HepG2 (cell line): ENCODE measurements around the gene TOB2. TPM values are rescaled to one million over a fixed set of nuclear protein-coding genes. Genes with fewer than 3 reads are reported as not detected.

ENCODE experiments used
- ARNTL ChIP-seq: sonication (generic); formaldehyde crosslinking; IDR thresholded peaks from 2 replicates; pipeline ENCODE4 v1.4.0; 2020; ENCODE audit warnings: mild to moderate bottlenecking, missing genetic modification reagents
- ELF1 ChIP-seq: sonication (generic); formaldehyde crosslinking; IDR thresholded peaks from 2 replicates; pipeline ENCODE4 v1.4.0; 2020; ENCODE audit warnings: missing genetic modification reagents
- FIP1L1 ChIP-seq: fragments of 200-400 bp; formaldehyde crosslinking; IDR thresholded peaks from 2 replicates; pipeline ENCODE4 v1.6.1; 2018; ENCODE audit warnings: low read depth, mild to moderate bottlenecking, low read length, moderate library complexity, borderline replicate concordance; ENCODE audit not compliant: insufficient read depth
- IRF2 ChIP-seq: IDR thresholded peaks from 2 replicates; pipeline ENCODE4 v1.6.1; 2018; ENCODE audit warnings: missing genetic modification reagents, missing compliant biosample characterization
- KDM5B ChIP-seq: sonication (generic); formaldehyde crosslinking; IDR thresholded peaks from 2 replicates; pipeline ENCODE4 v1.4.0; 2020; ENCODE audit warnings: missing genetic modification reagents, mild to moderate bottlenecking, borderline replicate concordance
- KDM6A ChIP-seq: IDR thresholded peaks from 2 replicates; pipeline ENCODE4 v1.6.1; 2016; ENCODE audit warnings: low read depth
- KLF13 ChIP-seq: sonication (generic); formaldehyde crosslinking; IDR thresholded peaks from 2 replicates; pipeline ENCODE4 v1.4.0; 2020; ENCODE audit warnings: mild to moderate bottlenecking, missing genetic modification reagents
- KLF6 ChIP-seq: IDR thresholded peaks from 2 replicates; pipeline ENCODE4 v1.8.0; 2016; ENCODE audit warnings: missing biosample characterization, missing genetic modification reagents
- MLLT10 ChIP-seq: sonication (generic); formaldehyde crosslinking; IDR thresholded peaks from 2 replicates; pipeline ENCODE4 v1.4.0; 2020; ENCODE audit warnings: missing genetic modification reagents
- RBFOX2 ChIP-seq: fragments of 200-400 bp; formaldehyde crosslinking; IDR thresholded peaks from 2 replicates; pipeline ENCODE4 v1.6.1; 2017; ENCODE audit warnings: low read depth, mild to moderate bottlenecking, low read length
- SIX1 ChIP-seq: sonication (generic); formaldehyde crosslinking; IDR thresholded peaks from 2 replicates; pipeline ENCODE4 v1.4.0; 2020; ENCODE audit warnings: missing genetic modification reagents, borderline replicate concordance
- SOX6 ChIP-seq, 2 experiments: fragments of 450-650 bp in 1 of 2; sonication (generic) in 1 of 2; formaldehyde crosslinking in 1 of 2; IDR thresholded peaks; 2 replicates each; pipeline versions ENCODE4 v1.4.0 to v1.6.1; 2017 to 2020; ENCODE audit warnings: antibody characterized with exemption in 1 of 2, mild to moderate bottlenecking in 1 of 2, missing genetic modification reagents in 1 of 2
- SP1 ChIP-seq, 2 experiments: fragments of 450-650 bp in 1 of 2; sonication (generic) in 1 of 2; formaldehyde crosslinking in 1 of 2; IDR thresholded peaks; 2 replicates each; pipeline versions ENCODE4 v1.4.0 to v1.6.1; 2016 to 2020; ENCODE audit warnings: missing genetic modification reagents in 1 of 2
- ZEB1 ChIP-seq: IDR thresholded peaks from 2 replicates; pipeline ENCODE4 v1.6.1; 2012; ENCODE audit warnings: mild to moderate bottlenecking, low read depth, inconsistent platforms; ENCODE audit not compliant: insufficient replicate concordance
- ZFP37 ChIP-seq: sonication (generic); formaldehyde crosslinking; IDR thresholded peaks from 2 replicates; pipeline ENCODE4 v1.4.0; 2020; ENCODE audit warnings: missing genetic modification reagents, borderline replicate concordance
- ZFP90 ChIP-seq: sonication (generic); formaldehyde crosslinking; IDR thresholded peaks from 2 replicates; pipeline ENCODE4 v1.8.0; 2022; ENCODE audit warnings: missing genetic modification reagents, mild to moderate bottlenecking, inconsistent platforms, borderline replicate concordance
- ZKSCAN8 ChIP-seq: IDR thresholded peaks from 2 replicates; pipeline ENCODE4 v1.6.1; 2016; ENCODE audit warnings: borderline replicate concordance, missing genetic modification reagents, missing compliant biosample characterization
- ZNF350 ChIP-seq: sonication (generic); formaldehyde crosslinking; IDR thresholded peaks from 2 replicates; pipeline ENCODE4 v1.4.0; 2020; ENCODE audit warnings: mild to moderate bottlenecking, low read depth, missing genetic modification reagents, borderline replicate concordance
- ZNF709 ChIP-seq: sonication (generic); formaldehyde crosslinking; IDR thresholded peaks from 2 replicates; pipeline ENCODE4 v1.5.0; 2020; ENCODE audit warnings: mild to moderate bottlenecking, missing genetic modification reagents
- ZNF713 ChIP-seq: sonication (generic); formaldehyde crosslinking; IDR thresholded peaks from 2 replicates; pipeline ENCODE4 v1.4.0; 2020; ENCODE audit warnings: mild to moderate bottlenecking, missing genetic modification reagents
- polyA plus RNA-seq, 8 experiments: library from polyadenylated mRNA; depleted of rRNA in 3 of 8; stranded (reverse) in 7 of 8; unstranded in 1 of 8; fragments of >200 nt; fragmentation: Illumina TruSeq in 4 of 8; extraction: Trizol in 4 of 8; gene quantifications; 2 replicates each; pipeline versions ENCODE4 v1.2.1 to v1.2.3, GENCODE V29; 2011 to 2016; ENCODE audit warnings: low read depth in 4 of 8, missing spikeins in 1 of 8, mixed read lengths in 1 of 8; ENCODE audit not compliant: insufficient read depth in 1 of 8
- total RNA-seq, 5 experiments: library from RNA; depleted of rRNA; stranded (reverse); fragments of >200 nt; fragmentation: Illumina TruSeq; extraction: Trizol; gene quantifications; 2 replicates each; pipeline ENCODE4 v1.2.3, GENCODE V29; 2016; ENCODE audit warnings: low read depth in 1 of 5
- TF ChIP-seq, protein P1 (sequence below): IDR thresholded peaks from 2 replicates; pipeline ENCODE4 v1.6.1; 2018; ENCODE audit warnings: missing genetic modification reagents
- TF ChIP-seq, protein P2 (sequence below): sonication (generic); formaldehyde crosslinking; IDR thresholded peaks from 2 replicates; pipeline ENCODE4 v1.4.0; 2020; ENCODE audit warnings: mild to moderate bottlenecking, missing genetic modification reagents
- TF ChIP-seq, protein P3 (sequence below): sonication (generic); formaldehyde crosslinking; IDR thresholded peaks from 2 replicates; pipeline ENCODE4 v1.4.0; 2020; ENCODE audit warnings: missing genetic modification reagents, borderline replicate concordance
- TF ChIP-seq, protein P4 (sequence below): sonication (generic); formaldehyde crosslinking; IDR thresholded peaks from 2 replicates; pipeline ENCODE4 v1.8.0; 2023; ENCODE audit warnings: mild to moderate bottlenecking, missing genetic modification reagents

TOB2 gene
- total and polyA plus RNA-seq, 2 of the 13 experiments (the other 11 are each of a cell fraction or from before 2014, with no cell fraction given): 12.2 to 13.7 TPM

DNA sequence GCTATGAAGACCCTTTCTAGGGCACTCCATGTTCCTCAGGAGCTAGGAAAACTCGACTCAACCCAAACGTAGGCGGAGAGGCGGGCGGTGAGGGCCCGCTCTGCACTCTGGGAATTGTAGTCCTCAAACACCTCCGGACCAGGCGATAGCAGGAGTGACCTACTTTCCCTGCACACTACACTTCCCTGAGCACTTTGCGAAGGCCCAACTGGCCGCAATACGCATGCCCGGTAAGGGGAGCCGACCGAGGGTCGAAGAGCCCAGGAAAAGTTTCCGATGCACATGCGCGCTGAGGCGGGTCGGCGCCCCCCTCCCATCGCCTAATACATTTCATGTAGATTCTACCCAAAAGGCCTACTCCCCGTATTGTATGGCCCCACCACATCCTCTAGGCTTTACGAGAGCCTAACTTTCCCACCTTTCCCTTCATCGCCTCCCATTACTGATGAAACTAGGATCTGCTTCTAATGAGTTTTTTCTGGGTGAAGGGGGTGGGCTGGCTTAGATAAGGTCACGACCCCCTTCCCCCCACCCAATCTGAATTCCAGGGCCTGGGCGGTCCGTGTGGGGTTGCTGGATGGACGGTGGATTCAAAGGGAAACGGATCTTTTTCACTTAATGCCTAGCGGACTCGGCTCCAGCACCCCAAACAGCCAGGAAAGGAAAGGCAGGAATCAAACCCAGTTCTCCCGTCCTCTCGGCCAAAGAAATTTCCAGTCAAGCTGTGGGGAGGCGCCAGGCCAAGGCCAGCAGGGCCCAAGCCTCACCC is 2.1 kb downstream of the TOB2 start (continued):
- peak; percentile 24; the same call in 1 of the 2 replicates for TF ChIP-seq KLF6 (CRISPR knock-in tag)
- TF ChIP-seq, protein P1, sequence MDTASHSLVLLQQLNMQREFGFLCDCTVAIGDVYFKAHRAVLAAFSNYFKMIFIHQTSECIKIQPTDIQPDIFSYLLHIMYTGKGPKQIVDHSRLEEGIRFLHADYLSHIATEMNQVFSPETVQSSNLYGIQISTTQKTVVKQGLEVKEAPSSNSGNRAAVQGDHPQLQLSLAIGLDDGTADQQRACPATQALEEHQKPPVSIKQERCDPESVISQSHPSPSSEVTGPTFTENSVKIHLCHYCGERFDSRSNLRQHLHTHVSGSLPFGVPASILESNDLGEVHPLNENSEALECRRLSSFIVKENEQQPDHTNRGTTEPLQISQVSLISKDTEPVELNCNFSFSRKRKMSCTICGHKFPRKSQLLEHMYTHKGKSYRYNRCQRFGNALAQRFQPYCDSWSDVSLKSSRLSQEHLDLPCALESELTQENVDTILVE: peak; percentile 36; the same call in 1 of the 2 replicates
- 0 out of 2 replicates have a peak, but pooled peaks have one; percentile 43 for TF ChIP-seq ZNF709 (CRISPR knock-in tag)
- TF ChIP-seq SOX6 (IDR thresholded peaks at IDR 0.05): no peak
- TF ChIP-seq SOX6 (CRISPR knock-in tag; IDR thresholded peaks at IDR 0.05): peak; percentile 55
- TF ChIP-seq FIP1L1: no peak
- TF ChIP-seq RBFOX2: peak; percentile 74; the same call in 1 of the 2 replicates
- 0 out of 2 replicates have a peak, but pooled peaks have one; percentile 17 for TF ChIP-seq ZKSCAN8 (CRISPR knock-in tag)
- TF ChIP-seq ARNTL (CRISPR knock-in tag): 0 out of 2 replicates have a peak, but pooled peaks have one; percentile 34
- TF ChIP-seq, protein P2, sequence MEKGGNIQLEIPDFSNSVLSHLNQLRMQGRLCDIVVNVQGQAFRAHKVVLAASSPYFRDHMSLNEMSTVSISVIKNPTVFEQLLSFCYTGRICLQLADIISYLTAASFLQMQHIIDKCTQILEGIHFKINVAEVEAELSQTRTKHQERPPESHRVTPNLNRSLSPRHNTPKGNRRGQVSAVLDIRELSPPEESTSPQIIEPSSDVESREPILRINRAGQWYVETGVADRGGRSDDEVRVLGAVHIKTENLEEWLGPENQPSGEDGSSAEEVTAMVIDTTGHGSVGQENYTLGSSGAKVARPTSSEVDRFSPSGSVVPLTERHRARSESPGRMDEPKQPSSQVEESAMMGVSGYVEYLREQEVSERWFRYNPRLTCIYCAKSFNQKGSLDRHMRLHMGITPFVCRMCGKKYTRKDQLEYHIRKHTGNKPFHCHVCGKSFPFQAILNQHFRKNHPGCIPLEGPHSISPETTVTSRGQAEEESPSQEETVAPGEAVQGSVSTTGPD: no peak
- TF ChIP-seq, protein P3, sequence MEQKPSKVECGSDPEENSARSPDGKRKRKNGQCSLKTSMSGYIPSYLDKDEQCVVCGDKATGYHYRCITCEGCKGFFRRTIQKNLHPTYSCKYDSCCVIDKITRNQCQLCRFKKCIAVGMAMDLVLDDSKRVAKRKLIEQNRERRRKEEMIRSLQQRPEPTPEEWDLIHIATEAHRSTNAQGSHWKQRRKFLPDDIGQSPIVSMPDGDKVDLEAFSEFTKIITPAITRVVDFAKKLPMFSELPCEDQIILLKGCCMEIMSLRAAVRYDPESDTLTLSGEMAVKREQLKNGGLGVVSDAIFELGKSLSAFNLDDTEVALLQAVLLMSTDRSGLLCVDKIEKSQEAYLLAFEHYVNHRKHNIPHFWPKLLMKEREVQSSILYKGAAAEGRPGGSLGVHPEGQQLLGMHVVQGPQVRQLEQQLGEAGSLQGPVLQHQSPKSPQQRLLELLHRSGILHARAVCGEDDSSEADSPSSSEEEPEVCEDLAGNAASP (CRISPR knock-in tag): 0 out of 2 replicates have a peak, but pooled peaks have one; percentile 10
- TF ChIP-seq ZFP90 (CRISPR knock-in tag): peak; percentile 5; the same call in 1 of the 2 replicates
- peak; percentile 37; the same call in 1 of the 2 replicates for TF ChIP-seq SIX1 (CRISPR knock-in tag)
- 0 out of 2 replicates have a peak, but pooled peaks have one; percentile 37 for TF ChIP-seq ZFP37 (CRISPR knock-in tag)
- peak; percentile 71 for TF ChIP-seq ELF1
- 0 out of 2 replicates have a peak, but pooled peaks have one; percentile 32 for TF ChIP-seq ZNF713
- TF ChIP-seq ZNF350 (CRISPR knock-in tag): no peak
- no peak for TF ChIP-seq KDM6A (CRISPR knock-in tag)
- TF ChIP-seq ZEB1: peak; percentile 36
- 0 out of 2 replicates have a peak, but pooled peaks have one; percentile 41 for TF ChIP-seq KLF13 (CRISPR knock-in tag)
- no peak for TF ChIP-seq SP1 (IDR thresholded peaks at IDR 0.05)
- TF ChIP-seq SP1 (CRISPR knock-in tag; IDR thresholded peaks at IDR 0.05): peak; percentile 25; the same call in 1 of the 2 replicates
- peak; percentile 76 for TF ChIP-seq IRF2 (CRISPR knock-in tag)
- TF ChIP-seq KDM5B (CRISPR knock-in tag): peak; percentile 22; the same call in 1 of the 2 replicates
- TF ChIP-seq, protein P4, sequence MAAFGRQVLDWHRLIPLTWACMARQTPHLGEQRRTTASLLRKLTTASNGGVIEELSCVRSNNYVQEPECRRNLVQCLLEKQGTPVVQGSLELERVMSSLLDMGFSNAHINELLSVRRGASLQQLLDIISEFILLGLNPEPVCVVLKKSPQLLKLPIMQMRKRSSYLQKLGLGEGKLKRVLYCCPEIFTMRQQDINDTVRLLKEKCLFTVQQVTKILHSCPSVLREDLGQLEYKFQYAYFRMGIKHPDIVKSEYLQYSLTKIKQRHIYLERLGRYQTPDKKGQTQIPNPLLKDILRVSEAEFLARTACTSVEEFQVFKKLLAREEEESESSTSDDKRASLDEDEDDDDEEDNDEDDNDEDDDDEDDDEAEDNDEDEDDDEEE (CRISPR knock-in tag): peak; percentile 83; the same call in 1 of the 2 replicates
- no peak for TF ChIP-seq MLLT10 (CRISPR knock-in tag)
